Mucosa of rectum (tissue), 2 donors: ENCODE measurements around the gene SHISA4.

Source experiments
- H3K27ac ChIP-seq, 2 donors: one replicate each; pipeline ENCODE4 v1.7.0; 2013; ENCODE audit warnings: inconsistent platforms in 2 of 2, low read depth in 2 of 2, low read length in 2 of 2
- H3K27me3 ChIP-seq, 2 donors: one replicate each; pipeline ENCODE4 v1.7.0; 2013; ENCODE audit warnings: low read length in 2 of 2; ENCODE audit not compliant: control insufficient read depth in 2 of 2, insufficient read depth in 2 of 2
- H3K36me3 ChIP-seq, 2 donors: one replicate each; pipeline ENCODE4 v1.7.0; 2013; ENCODE audit warnings: low read length in 2 of 2; ENCODE audit not compliant: control insufficient read depth in 2 of 2, insufficient read depth in 2 of 2
- H3K4me1 ChIP-seq, 2 donors: one replicate each; pipeline ENCODE4 v1.7.0; 2013; ENCODE audit warnings: low read length in 2 of 2, mild to moderate bottlenecking in 1 of 2; ENCODE audit not compliant: control insufficient read depth in 2 of 2, insufficient read depth in 2 of 2
- H3K4me3 ChIP-seq, 2 donors: one replicate each; pipeline ENCODE4 v1.7.0; 2013; ENCODE audit warnings: low read length in 2 of 2
- H3K9ac ChIP-seq, 2 donors: one replicate each; pipeline ENCODE4 v1.7.0; 2013; ENCODE audit warnings: low read length in 2 of 2, low read depth in 1 of 2, mild to moderate bottlenecking in 1 of 2
- H3K9me3 ChIP-seq, 2 donors: one replicate each; pipeline ENCODE4 v1.7.0; 2013; ENCODE audit warnings: low read length in 2 of 2; ENCODE audit not compliant: control insufficient read depth in 2 of 2
- donor health status: healthy.
- donor health status: Normal muscosa, but diverticular disease.

Gene SHISA4

DNA sequence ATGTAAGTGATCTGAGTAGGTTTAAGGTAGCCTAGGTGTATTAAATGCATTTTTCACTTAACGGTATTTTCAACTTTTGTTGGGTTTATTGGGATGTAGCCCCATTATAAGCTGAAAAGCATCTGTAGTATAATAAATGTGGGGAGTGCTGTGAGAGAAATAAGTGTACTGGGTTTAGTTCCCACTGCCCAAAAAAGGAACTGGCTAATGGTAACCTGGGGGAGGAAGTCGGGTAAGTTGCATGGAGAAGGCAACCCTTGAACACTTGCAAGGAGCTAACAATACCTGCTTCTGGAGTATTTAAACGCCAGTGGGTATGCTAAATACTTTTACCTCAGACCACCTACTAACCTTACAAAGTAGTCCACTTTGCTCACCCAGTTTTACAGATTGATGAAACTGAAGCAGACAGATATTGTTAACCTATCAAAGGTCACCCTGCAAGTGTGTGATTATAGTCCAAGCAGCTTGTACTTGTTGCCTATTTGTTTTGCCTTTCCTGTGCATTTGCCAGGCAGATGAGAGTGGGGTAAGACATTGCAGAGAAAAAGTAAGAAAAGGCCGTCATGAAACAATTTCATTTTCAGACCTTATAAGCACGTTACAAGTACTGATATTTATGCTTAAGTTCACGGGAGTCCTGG lies 7.6 kb upstream of the SHISA4 start:
- Histone ChIP-seq H3K9ac (no peak overlapping the region), H3K4me3 (no peak overlapping the region), H3K36me3 (peaks cover 0 to under 1% of the 10 kb centered on the region in 2 donors), H3K9me3 (no peaks in the 10 kb centered on the region), H3K27ac (no peak overlapping the region), H3K27me3 (peaks cover 2 to 4% of the 10 kb centered on the region in 2 donors), H3K4me1 (peaks cover 0 to 2% of the 10 kb centered on the region in 2 donors)

DNA sequence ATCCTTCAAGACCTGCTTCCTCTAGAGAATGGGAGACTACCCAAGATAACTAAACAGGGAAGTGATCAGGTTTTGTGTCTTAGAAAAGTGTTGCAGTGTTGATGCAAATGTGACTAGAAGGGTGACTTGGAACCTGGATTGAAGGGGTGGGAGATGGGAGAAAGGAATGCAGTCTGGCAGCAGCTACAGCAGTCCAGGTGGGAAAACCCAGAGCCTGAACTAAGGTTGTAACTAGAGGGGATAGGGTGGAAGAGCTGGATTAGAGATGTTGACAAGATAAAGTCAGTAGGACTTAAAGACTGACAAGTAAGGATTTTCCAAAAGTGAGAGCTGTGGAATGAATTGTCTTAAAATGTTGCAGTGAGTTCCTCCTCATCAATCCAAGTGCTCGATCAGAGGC lies 7.1 kb upstream of the SHISA4 start:
- Histone ChIP-seq H3K27ac (no peak overlapping the region), H3K4me3 (no peak overlapping the region), H3K36me3 (no peaks in the 10 kb centered on the region), H3K27me3 (peaks cover 2 to 5% of the 10 kb centered on the region in 2 donors), H3K9ac (no peak overlapping the region), H3K4me1 (peaks cover 0 to 2% of the 10 kb centered on the region in 2 donors), H3K9me3 (no peaks in the 10 kb centered on the region)

DNA sequence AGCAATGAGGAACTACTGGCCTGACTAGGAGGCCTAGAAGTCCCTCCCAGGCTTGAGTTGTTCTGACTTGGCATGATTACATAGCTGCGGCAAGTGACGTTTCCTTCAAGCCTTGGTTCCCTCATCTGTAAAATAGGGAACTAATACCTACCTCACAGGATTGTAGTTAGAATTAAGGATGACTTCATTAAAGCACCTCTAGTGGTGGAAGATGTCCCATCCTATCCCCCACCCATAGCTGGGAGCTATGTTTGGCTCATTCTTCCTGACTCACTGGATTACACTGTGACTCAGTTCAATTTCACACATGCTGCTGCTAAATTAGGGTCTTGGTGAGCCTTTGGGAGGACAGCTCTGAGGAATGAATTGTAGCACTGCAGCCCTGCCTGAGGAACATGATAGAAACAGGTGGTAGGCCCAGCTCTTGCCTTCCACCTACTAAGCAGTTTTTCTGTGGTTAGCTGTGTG lies 6.0 kb upstream of the SHISA4 start:
- Histone ChIP-seq H3K9me3 (no peaks in the 10 kb centered on the region), H3K4me3 (no peak overlapping the region), H3K36me3 (no peaks in the 10 kb centered on the region), H3K27me3 (peaks cover 8 to 16% of the 10 kb centered on the region in 2 donors), H3K27ac (no peak overlapping the region), H3K9ac (no peak overlapping the region), H3K4me1 (peaks cover 0 to 2% of the 10 kb centered on the region in 2 donors)

DNA sequence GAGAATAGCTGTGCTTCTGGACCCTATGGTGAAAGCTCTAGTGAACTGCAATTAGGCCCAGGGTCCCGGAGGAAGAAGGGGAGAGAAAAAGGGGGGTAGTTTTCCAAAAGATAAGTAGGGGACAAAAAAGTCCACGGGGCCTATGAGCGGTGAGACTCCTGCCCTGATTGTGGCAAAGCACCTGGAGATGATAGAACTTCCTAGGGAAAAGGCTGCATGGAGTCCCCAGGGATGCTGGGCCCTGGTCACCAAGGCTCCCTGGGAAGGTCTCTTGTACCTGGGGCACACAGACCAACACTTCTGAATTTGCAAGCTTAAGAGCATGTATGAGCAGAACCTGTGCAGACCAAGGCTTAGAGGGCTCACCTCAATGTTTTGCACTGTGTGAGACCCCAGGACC lies 5.4 kb upstream of the SHISA4 start:
- Histone ChIP-seq H3K27me3 (peaks cover 14 to 21% of the 10 kb centered on the region in 2 donors), H3K36me3 (no peaks in the 10 kb centered on the region), H3K9ac (no peak overlapping the region), H3K4me3 (no peak overlapping the region), H3K27ac (no peak overlapping the region), H3K9me3 (no peaks in the 10 kb centered on the region), H3K4me1 (no peaks in the 10 kb centered on the region)

- H3K4me1 ChIP-seq, result peaks cover under 1 to 4% of the 10 kb centered on the region in 2 donors
- H3K27ac ChIP-seq, result no peak overlapping the region
Observed at GRCh38 chr1:201883786-201884185, 4.9 kb upstream of the SHISA4 start.

DNA sequence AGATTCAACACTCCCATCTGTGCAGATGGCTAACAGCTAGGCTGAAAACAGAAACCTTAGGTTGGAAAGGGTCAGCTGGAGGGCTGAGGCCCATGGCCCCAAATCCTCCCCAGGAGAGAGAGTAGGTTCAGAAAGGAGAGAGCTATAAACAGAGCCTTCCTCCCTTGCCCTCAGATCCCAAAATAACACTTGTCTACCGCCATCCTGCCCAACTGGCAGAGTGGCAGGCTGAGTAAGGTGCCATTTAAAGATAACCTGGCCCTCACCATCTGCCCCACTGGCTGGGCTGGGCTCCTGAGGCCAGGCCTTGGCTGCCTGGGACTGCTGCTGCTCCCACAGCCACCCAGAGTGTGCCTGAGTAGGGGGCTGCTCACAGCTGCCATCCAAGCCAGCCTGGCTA lies 4.3 kb upstream of the SHISA4 start:
- H3K4me1 ChIP-seq, result peaks cover 6 to 9% of the 10 kb centered on the region in 2 donors
- no peaks in the 10 kb centered on the region for H3K36me3 ChIP-seq
- no peaks in the 10 kb centered on the region for H3K9me3 ChIP-seq
- H3K27me3 ChIP-seq, result peaks cover 16 to 27% of the 10 kb centered on the region in 2 donors
- H3K27ac ChIP-seq, result no peak overlapping the region
- H3K4me3 ChIP-seq, result no peak overlapping the region
- H3K9ac ChIP-seq, result no peak overlapping the region

More at GRCh38 chr1:201883786-201884185, 4.9 kb upstream of the SHISA4 start:
- no peaks in the 10 kb centered on the region for H3K9me3 ChIP-seq
- H3K9ac ChIP-seq, result no peak overlapping the region
- H3K27me3 ChIP-seq, result peaks cover 14 to 24% of the 10 kb centered on the region in 2 donors
- H3K36me3 ChIP-seq, result no peaks in the 10 kb centered on the region
- H3K4me3 ChIP-seq, result no peak overlapping the region

GRCh38 chr1:201885531-201886075 lies 3.1 kb upstream of the SHISA4 start:
- Histone ChIP-seq H3K27me3 (peaks cover 21 to 31% of the 10 kb centered on the region in 2 donors), H3K27ac (no peak overlapping the region), H3K9me3 (no peaks in the 10 kb centered on the region), H3K36me3 (no peaks in the 10 kb centered on the region), H3K9ac (no peak overlapping the region), H3K4me3 (no peak overlapping the region), H3K4me1 (peaks cover 6 to 12% of the 10 kb centered on the region in 2 donors)

DNA sequence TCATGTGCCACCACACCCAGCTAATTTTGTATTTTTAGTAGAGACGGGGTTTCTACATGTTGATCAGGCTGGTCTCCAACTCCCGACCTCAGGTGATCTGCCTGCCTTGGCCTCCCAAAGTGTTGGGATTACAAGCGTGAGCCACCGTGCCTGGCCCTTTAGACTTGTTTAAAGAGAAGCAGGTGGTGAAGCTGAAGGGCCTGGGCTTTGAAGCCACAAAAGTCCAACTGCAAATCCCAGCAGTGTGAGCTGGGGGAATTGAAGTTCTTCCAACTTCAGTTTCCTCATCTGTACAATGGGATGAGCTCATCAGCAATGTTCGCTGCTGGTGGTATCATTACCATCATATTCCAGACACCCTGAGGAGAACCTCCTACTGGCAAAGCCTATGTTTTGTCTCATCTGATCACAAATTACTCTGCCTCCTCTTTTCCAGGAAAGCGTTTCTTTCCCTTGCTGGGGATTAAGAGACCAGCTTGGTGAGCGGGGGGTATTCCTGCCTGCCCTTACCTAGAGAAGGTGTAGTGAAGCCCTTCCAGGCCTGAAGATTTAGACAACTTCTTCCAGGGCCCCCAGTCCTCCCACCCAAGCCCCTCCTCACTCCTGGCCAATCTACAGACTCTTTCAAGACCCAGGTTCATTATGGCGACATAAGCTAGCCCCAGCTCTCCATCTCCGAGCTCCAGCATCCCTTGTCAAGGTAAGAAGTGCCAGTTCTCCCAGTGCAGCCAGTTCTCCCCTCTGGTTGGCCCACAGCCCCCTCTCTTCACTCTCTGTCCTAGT lies 2.4 kb upstream of the SHISA4 start:
- Histone ChIP-seq H3K27ac (no peak overlapping the region), H3K36me3 (no peaks in the 10 kb centered on the region), H3K4me3 (no peak overlapping the region), H3K4me1 (peaks cover 6 to 12% of the 10 kb centered on the region in 2 donors), H3K9me3 (no peaks in the 10 kb centered on the region), H3K27me3 (peaks cover 21 to 31% of the 10 kb centered on the region in 2 donors), H3K9ac (no peak overlapping the region)

DNA sequence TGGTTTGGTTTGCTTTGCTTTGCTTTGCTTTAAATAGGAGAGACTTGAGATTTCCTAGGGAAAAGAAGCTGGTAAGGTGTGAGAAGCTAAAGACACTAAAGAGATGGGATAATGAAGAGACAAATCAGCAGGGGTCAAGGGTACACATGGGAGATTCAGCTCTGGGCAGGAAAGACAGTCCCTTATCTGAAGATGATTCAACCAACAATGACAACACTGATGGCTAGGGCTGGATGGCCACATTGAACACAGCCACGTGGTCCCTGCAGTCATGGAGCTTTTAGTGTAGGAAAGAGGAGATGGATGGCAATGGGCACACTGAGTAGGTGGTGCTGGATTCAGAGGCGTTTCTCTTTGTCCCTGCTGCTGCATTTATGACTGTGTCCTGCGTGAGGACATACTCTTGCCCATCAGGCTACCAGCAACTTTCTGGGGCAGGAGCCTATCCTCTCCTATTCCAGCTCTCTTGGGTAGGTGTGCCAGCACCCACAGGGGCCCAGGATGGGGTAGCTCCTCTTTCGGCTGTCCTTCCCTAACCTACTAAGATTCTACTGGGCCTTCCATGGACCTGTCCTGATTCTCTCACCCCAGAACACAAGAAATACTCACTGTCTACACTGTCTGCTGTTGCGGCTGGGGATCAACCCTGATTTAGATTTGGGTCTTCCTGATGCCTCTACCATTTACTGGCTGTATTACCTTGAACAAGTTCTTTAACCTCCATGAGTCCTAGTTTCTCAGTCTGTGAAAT lies 1.4 kb upstream of the SHISA4 start:
- no peak overlapping the region for H3K9ac ChIP-seq
- peaks cover 6 to 12% of the 10 kb centered on the region in 2 donors for H3K4me1 ChIP-seq
- H3K27ac ChIP-seq, result no peak overlapping the region
- H3K9me3 ChIP-seq, result no peaks in the 10 kb centered on the region
- H3K36me3 ChIP-seq, result no peaks in the 10 kb centered on the region
- H3K27me3 ChIP-seq, result peaks cover 21 to 31% of the 10 kb centered on the region in 2 donors
- no peak overlapping the region for H3K4me3 ChIP-seq
